ENCODE results near the gene FLT3LG. TPM values are rescaled to one million over a fixed set of nuclear protein-coding genes. Genes with fewer than 3 reads are reported as not detected.

Gene FLT3LG, protein sequence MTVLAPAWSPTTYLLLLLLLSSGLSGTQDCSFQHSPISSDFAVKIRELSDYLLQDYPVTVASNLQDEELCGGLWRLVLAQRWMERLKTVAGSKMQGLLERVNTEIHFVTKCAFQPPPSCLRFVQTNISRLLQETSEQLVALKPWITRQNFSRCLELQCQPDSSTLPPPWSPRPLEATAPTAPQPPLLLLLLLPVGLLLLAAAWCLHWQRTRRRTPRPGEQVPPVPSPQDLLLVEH
- 1.2 and 2.1 TPM in 2 replicates for total RNA-seq

GRCh38 chr19:49473868-49474541, at the start of gene FLT3LG:
TSS of gene FLT3LG (plus strand) at chr19:49474215. CDS start at chr19:49474640, 425 bp downstream.

GRCh38 chr19:49425178-49425577, 48.8 kb upstream of the FLT3LG start, which contains the start of gene GFY:
TSS of gene GFY (plus strand) at chr19:49425388. CDS start at chr19:49426431, 1,043 bp downstream.

DNA sequence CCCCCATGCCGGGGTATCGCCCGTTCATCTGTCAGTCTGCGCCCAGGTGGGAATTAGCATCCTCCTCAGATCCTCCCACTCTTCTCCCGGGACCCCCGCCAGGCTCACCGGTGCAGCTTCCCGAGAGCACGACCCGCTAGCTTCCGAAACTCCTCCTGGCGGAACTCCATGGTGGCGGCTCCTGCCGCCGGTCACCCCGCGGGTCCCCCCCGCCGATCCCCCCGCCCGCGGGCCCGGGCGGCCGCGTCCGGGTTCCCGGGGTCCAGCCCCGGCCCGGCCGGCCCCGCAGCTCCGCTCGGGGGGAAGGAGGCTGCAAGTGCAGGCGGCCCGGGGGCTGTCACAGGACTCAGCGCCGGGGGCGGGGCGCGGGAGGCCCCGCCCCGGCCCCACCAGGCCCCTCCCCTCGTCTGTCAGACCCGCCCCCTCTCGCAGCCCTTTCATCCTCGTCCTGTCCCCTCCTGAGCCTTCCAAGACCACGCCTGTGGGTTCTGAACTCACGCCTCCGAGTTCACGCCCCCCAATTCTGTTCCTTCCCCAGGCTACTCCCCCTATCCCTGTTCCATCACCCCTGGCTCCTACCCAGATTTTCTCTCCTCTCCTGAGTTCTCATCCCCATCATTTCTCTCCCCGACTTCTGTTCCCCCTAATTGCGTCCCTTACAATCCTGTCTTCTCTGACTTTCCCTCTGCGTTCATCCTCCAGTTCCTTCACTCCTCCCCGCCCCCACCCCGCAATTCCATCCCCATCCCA, 32.6 kb upstream of the FLT3LG start, which contains the start of gene SLC17A7:
Gene SLC17A7 (minus strand): TSS at position 318 of the 750 bp plus-strand sequence. CDS start 148 bp downstream, at position 170.

GRCh38 chr19:49451430-49452181, 22.4 kb upstream of the FLT3LG start, which contains the start of gene PIH1D1:
TSS of gene PIH1D1 (minus strand) at chr19:49451814. CDS start at chr19:49451574, 240 bp downstream.

DNA sequence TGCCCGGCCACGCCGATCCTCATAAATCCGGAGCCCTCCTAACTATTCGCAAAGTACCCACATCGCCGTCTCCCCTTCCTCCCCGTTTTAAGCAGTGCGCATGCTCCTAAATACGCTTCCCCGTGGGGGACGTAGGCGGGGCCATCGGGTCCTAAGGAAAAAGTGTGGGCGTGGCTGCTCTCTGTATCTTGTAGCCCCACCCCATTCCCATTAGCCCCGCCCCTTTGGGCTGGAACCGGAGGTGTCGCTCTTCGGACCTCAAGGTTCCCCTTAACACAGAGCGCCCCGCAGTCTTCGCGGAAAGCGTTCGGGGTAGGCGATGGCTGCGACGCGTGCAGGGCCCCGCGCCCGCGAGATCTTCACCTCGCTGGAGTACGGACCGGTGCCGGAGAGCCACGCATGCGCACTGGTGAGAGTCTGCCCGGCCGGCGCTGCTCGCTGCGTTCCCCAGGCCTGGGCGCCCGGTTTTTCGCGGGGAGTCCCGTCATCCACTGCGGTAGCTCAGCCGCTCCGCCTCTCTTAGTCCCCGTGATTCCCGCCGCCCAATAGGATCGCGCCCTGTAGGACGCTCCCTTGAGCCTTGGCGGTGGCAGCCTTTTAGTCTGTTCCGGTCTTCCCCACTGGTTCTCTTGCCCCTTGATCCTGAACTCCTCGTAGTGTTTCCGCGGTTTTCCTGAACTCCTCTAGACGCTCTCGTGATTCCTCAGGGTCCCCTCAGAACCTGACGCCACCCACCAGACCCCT, 20.8 kb upstream of the FLT3LG start, which contains the start of gene ALDH16A1:
Gene ALDH16A1 (plus strand): TSS at position 213 of the 744 bp plus-strand sequence. CDS start 107 bp downstream, at position 320.

DNA sequence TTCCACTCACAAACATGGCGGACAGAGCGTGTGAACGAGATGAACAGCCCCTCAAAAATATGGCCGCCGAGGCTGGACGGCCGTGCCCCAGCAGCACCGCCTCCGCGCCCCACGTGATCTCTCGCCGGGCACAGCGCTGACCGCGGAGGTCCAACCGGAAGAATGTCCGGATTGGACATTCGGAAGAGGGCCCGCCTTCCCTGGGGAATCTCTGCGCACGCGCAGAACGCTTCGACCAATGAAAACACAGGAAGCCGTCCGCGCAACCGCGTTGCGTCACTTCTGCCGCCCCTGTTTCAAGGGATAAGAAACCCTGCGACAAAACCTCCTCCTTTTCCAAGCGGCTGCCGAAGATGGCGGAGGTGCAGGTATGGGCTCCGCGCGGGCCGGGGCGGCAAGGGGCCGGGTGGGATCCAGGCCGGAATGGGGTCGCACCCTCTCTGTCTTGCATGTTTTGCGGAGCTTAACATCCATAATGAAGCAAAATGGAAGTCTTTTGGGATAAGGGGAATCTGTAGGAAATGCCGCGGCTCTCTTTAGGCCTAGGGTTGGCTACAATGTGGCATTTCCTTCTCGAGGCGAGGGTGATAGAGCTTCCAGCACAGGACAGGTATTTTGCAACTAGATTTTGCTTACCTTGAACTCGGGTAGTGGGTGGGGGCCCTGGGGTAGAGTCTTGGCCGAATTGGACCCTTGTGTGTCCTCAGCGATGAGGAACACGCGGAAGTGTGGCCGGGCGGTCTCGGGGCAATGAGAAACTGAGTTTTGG, 13.4 kb downstream of the FLT3LG start, which contains the start of gene RPL13A:
Gene RPL13A (plus strand): TSS at position 332 of the 769 bp plus-strand sequence. CDS start 22 bp downstream, at position 354.

Other genes with a start within 250 kb of the FLT3LG start
- gene SLC6A16, start 149.0 kb upstream of the FLT3LG start, total RNA-seq, result under 0.01 and 0.14 TPM in 2 replicates
- gene CD37, start 138.8 kb upstream of the FLT3LG start, total RNA-seq, result under 0.01 TPM in 1 of 2 replicates, not detected in the other
- 20.8 and 22.2 TPM in 2 replicates for gene TEAD2, start 111.8 kb upstream of the FLT3LG start, total RNA-seq
- gene DKKL1, start 110.3 kb upstream of the FLT3LG start, total RNA-seq, result 0.59 TPM in 1 of 2 replicates, not detected in the other
- not detected in 2 replicates for gene KASH5, start 86.0 kb upstream of the FLT3LG start, total RNA-seq
- gene PTH2, start 50.8 kb upstream of the FLT3LG start, total RNA-seq, result not detected in 2 replicates
- gene GFY, start 48.8 kb upstream of the FLT3LG start, total RNA-seq, result not detected in 2 replicates
- gene SLC17A7, start 32.7 kb upstream of the FLT3LG start, total RNA-seq, result not detected in 2 replicates
- gene PIH1D1, start 22.4 kb upstream of the FLT3LG start, total RNA-seq, result 73.1 and 108 TPM in 2 replicates
- 11.9 and 13.5 TPM in 2 replicates for gene ALDH16A1, start 21.0 kb upstream of the FLT3LG start, total RNA-seq
- 1,158 and 2,408 TPM in 2 replicates for gene RPL13A, start 13.4 kb downstream of the FLT3LG start, total RNA-seq
- gene RPS11, start 22.2 kb downstream of the FLT3LG start, total RNA-seq, result 1,449 and 3,403 TPM in 2 replicates
- gene FCGRT, start 38.4 kb downstream of the FLT3LG start, total RNA-seq, result 33.5 and 71.9 TPM in 2 replicates
- gene RCN3, start 53.8 kb downstream of the FLT3LG start, total RNA-seq, result 388 and 521 TPM in 2 replicates
- 28.3 and 49.6 TPM in 2 replicates for gene NOSIP, start 106.3 kb downstream of the FLT3LG start, total RNA-seq
- 0.23 and 0.89 TPM in 2 replicates for gene PRRG2, start 107.1 kb downstream of the FLT3LG start, total RNA-seq
- gene PRR12, start 117.0 kb downstream of the FLT3LG start, total RNA-seq, result 2.7 and 5.2 TPM in 2 replicates
- 45.1 and 75.3 TPM in 2 replicates for gene RRAS, start 165.9 kb downstream of the FLT3LG start, total RNA-seq
- 18.4 and 40.9 TPM in 2 replicates for gene SCAF1, start 168.0 kb downstream of the FLT3LG start, total RNA-seq
- 33.0 and 64.1 TPM in 2 replicates for gene IRF3, start 191.6 kb downstream of the FLT3LG start, total RNA-seq
- 1.5 and 2.4 TPM in 2 replicates for gene BCL2L12, start 191.7 kb downstream of the FLT3LG start, total RNA-seq
- 303 and 388 TPM in 2 replicates for gene PRMT1, start 203.1 kb downstream of the FLT3LG start, total RNA-seq
- gene ADM5, start 215.4 kb downstream of the FLT3LG start, total RNA-seq, result 0.51 and 0.59 TPM in 2 replicates
- 18.4 and 18.7 TPM in 2 replicates for gene CPT1C, start 216.9 kb downstream of the FLT3LG start, total RNA-seq